Adrenal gland (tissue), 12 donors: ENCODE results near the gene EDEM1. TPM values are rescaled to one million over a fixed set of nuclear protein-coding genes. Genes with fewer than 3 reads are reported as not detected.

ENCODE experiments used
- DNase-seq, 7 donors: peaks; one replicate each; pipeline ENCODE4 v3.0.0-alpha.2; 2019 to 2020
- H3K27ac ChIP-seq, 5 donors: fragments of 200-600 bp; sonication (generic) in 4 of 5; 1 replicate in 3 of 5; 2 replicates in 2 of 5; pipeline versions ENCODE4 v1.5.1 to v1.8.0; 2016 to 2020; ENCODE audit warnings: mild to moderate bottlenecking in 1 of 5
- H3K27me3 ChIP-seq: fragments of 200-600 bp; 2 replicates; pipeline ENCODE4 v1.8.0; 2021
- H3K36me3 ChIP-seq, 2 donors: fragments of 200-600 bp; replicated peaks in 1 of 2; 1 replicate in 1 of 2; 2 replicates in 1 of 2; pipeline versions ENCODE4 v1.5.1 to v1.8.0; 2018 to 2022
- H3K4me1 ChIP-seq, 2 donors: fragments of 200-600 bp; replicated peaks in 1 of 2; 1 replicate in 1 of 2; 2 replicates in 1 of 2; pipeline versions ENCODE4 v1.5.1 to v1.8.0; 2018 to 2021
- H3K4me3 ChIP-seq, 4 donors: fragments of 200-600 bp; sonication (generic) in 3 of 4; one replicate each; pipeline ENCODE4 v1.5.1; 2016 to 2018
- H3K9me3 ChIP-seq, 3 donors: fragments of 200-600 bp; sonication (generic) in 1 of 3; replicated peaks in 1 of 3; 1 replicate in 2 of 3; 2 replicates in 1 of 3; pipeline versions ENCODE4 v1.5.1 to v1.8.0; 2016 to 2021
- POLR2A ChIP-seq, 2 donors: fragments of 450-650 bp; IDR thresholded peaks; one replicate each; pipeline ENCODE4 v1.6.1; 2017; ENCODE audit warnings: antibody characterized with exemption in 2 of 2, mild to moderate bottlenecking in 2 of 2, moderate library complexity in 1 of 2
- WGBS, 4 donors: extraction: QIAGEN DNeasy Blood & Tissue Kit in 2 of 4; methylation state at CpG; one replicate each; pipeline versions ENCODE4 v1.1.5 to v1.1.7; 2013 to 2017; 5-methylcytosine and 5-hydroxymethylcytosine counted together
- intact Hi-C, 2 donors: fragments of 100-400 bp; cut with DNase I; formaldehyde crosslinking; loops; one replicate each; pipeline versions ENCODE4 v1.14.1 to v1.15.0; 2022 to 2023
- microRNA-seq, 3 donors: library from miRNA; unstranded; fragments of <30 nt; microRNA quantifications; one replicate each; pipeline ENCODE4, GENCODE V29; 2017 to 2020
- polyA plus RNA-seq, 3 donors: library from polyadenylated mRNA; stranded (reverse); fragments of 200-250 nt in 2 of 3; fragments of 350-450 nt in 1 of 3; fragmentation: Illumina TruSeq in 1 of 3; extraction: RNeasy Lipid Tissue Mini Kit (QIAGEN cat#74804) in 1 of 3; gene quantifications; one replicate each; pipeline ENCODE4 v1.2.3, GENCODE V29; 2013 to 2014
- small RNA-seq, 2 donors: library from RNA; depleted of rRNA; stranded (forward); fragments of <200 nt; gene quantifications; one replicate each; pipeline ENCODE3, GENCODE V24; 2016
- total RNA-seq, 9 donors: library from RNA; depleted of rRNA in 4 of 9; stranded (reverse); fragments of >200 nt in 4 of 9; fragments of 120-200 nt in 1 of 9; fragmentation: NEBNext Ultra II Directional in 1 of 9; extraction: Animal tissue kit (Norgen Biotek cat#: 25700) in 1 of 9; gene quantifications; one replicate each; pipeline versions ENCODE4 v1.1.0 to v1.2.4, GENCODE V29; 2013 to 2023
- TF ChIP-seq, protein P1 (sequence below), 6 experiments: fragments of 450-650 bp in 4 of 6; fragments of 200-600 bp in 2 of 6; sonication (generic) in 1 of 6; IDR thresholded peaks; 1 replicate in 5 of 6; 2 replicates in 1 of 6; pipeline versions ENCODE4 v1.5.1 to v1.8.0; 2016 to 2021; ENCODE audit warnings: antibody characterized with exemption in 6 of 6, mild to moderate bottlenecking in 2 of 6, moderate library complexity in 1 of 6
- donor health status: healthy with polysubstance abuse.
- donor health status: Bipolar disorder and iron deficiency.
- donor health status: DM: yes; HTN: yes; CAD: no.
- donor health status: DM: no; HTN: no; CAD: no.
- donor health status: DM: no; HTN: no; CAD: no.
- donor health status: DM: yes; HTN: yes; CAD: no.

EDEM1 gene
- total and polyA plus RNA-seq, 12 donors = 3.1 to 63.6 (median 31.2) TPM

DNA sequence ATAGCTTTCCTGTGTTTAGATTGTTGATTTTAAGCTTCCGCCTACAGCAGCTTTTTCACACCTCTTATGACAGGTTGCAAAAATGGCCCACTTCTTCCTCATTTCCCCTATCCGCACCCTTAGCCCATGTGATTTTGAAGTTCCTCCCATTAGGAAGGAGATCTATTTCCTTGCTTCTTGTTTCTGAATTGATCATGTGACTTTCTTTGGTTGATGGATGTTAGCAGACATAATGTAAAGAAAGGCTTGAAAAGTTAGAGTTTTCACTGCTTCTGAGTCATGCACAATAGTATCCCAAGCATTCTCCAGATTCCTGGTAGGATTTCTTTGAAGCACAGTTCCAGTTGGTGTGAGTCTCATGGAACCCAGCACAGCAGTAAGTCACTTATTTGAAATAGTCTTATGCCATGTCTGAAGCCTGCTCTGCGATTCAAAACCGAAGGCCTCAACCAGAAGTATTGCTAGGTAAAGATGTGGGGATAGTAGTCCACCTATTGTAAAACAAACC, 76.6 kb downstream of the EDEM1 start:
- WGBS, 4 donors = 86 to 93% (median 90%) methylated on average over 4 of the region's 4 CpGs
- Histone ChIP-seq H3K4me1 (no peaks in the 10 kb centered on the region), H3K27ac (no peak overlapping the region), H3K4me3 (no peak overlapping the region), H3K9me3 (no peaks in the 10 kb centered on the region), H3K27me3 (no peaks in the 10 kb centered on the region), H3K36me3 (no peaks in the 10 kb centered on the region)
- intact Hi-C loops = no loop called here
- TF ChIP-seq POLR2A (IDR thresholded peaks at IDR 0.05) = no peak
- TF ChIP-seq, protein P1, sequence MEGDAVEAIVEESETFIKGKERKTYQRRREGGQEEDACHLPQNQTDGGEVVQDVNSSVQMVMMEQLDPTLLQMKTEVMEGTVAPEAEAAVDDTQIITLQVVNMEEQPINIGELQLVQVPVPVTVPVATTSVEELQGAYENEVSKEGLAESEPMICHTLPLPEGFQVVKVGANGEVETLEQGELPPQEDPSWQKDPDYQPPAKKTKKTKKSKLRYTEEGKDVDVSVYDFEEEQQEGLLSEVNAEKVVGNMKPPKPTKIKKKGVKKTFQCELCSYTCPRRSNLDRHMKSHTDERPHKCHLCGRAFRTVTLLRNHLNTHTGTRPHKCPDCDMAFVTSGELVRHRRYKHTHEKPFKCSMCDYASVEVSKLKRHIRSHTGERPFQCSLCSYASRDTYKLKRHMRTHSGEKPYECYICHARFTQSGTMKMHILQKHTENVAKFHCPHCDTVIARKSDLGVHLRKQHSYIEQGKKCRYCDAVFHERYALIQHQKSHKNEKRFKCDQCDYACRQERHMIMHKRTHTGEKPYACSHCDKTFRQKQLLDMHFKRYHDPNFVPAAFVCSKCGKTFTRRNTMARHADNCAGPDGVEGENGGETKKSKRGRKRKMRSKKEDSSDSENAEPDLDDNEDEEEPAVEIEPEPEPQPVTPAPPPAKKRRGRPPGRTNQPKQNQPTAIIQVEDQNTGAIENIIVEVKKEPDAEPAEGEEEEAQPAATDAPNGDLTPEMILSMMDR (IDR thresholded peaks at IDR 0.05) = no peak
- no peak for DNase-seq

DNA sequence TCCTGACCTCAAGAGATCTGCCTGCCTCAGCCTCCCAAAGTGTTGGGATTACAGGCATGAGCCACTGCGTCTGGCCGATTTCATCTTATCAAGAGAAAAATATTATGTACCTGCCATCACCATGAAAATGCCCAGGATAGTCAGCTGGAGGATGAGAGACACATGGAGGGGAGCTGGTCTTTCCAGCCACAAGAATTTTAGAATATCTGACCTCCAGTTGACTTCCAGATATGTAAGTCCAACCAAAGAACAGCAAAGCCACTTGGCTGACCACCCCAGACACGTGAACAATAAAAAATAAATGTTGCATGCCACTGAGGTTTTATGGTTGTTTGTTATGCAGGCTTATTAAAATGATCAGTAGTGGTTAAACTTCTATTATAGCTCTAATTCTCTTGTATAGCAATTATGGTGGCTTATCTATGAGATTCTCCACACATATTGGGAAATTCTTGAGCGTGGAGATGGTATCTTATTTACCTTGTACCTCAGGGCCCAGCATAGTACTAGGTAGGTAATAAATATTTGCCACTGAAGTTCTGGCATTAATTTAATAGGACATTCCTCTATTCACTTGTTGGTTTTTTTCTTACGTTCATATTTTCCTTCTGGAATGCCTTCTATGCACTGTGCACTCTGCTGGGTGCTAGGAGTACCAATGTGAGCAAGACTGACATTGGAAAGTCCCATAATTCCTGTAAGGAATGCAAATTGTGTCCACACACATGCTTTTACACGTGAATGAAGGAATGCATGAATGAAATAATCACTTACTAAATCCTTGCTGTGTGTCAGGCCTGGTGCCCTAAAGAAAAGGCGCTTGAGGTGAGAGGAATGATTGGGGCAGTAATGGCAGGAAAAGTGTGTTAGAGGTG, 77.6 kb downstream of the EDEM1 start:
- Histone ChIP-seq H3K4me3 (no peak overlapping the region), H3K27me3 (no peaks in the 10 kb centered on the region), H3K9me3 (no peaks in the 10 kb centered on the region), H3K4me1 (no peaks in the 10 kb centered on the region), H3K27ac (no peak overlapping the region), H3K36me3 (no peaks in the 10 kb centered on the region)
- TF ChIP-seq, protein P1 (IDR thresholded peaks at IDR 0.05) = no peak
- TF ChIP-seq POLR2A (IDR thresholded peaks at IDR 0.05) = no peak
- DNase-seq = no peak
- intact Hi-C loops = no loop called here
- 61 to 75% (median 69%) methylated on average over 7 of the region's 7 CpGs for WGBS, 4 donors

DNA sequence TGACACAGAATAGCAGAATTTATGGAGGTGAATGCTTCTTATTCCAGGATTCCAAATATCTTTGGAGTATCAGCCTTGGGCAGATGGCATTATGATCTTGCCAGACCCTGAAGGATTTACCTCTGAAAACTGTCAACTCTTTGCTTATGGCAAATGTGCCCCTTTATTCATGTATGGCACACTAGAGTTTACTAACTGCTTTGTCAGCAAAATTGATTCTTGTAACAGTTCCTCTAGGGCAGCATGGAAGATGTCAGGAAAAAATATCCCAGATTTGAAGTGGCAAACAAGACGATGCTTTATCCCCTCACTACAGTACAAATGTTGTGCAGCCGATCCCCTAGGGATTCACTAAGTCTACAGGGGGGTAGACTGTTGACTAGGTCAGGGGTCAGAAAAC, 79.7 kb downstream of the EDEM1 start:
- Histone ChIP-seq H3K27me3 (no peaks in the 10 kb centered on the region), H3K9me3 (no peaks in the 10 kb centered on the region), H3K27ac (no peak overlapping the region), H3K4me1 (no peaks in the 10 kb centered on the region), H3K36me3 (no peaks in the 10 kb centered on the region), H3K4me3 (no peak overlapping the region)
- 53 to 68% (median 60%) methylated on average over 2 of the region's 2 CpGs for WGBS, 4 donors
- DNase-seq = no peak
- TF ChIP-seq, protein P1 (IDR thresholded peaks at IDR 0.05) = no peak
- intact Hi-C loops = no loop called here

DNA sequence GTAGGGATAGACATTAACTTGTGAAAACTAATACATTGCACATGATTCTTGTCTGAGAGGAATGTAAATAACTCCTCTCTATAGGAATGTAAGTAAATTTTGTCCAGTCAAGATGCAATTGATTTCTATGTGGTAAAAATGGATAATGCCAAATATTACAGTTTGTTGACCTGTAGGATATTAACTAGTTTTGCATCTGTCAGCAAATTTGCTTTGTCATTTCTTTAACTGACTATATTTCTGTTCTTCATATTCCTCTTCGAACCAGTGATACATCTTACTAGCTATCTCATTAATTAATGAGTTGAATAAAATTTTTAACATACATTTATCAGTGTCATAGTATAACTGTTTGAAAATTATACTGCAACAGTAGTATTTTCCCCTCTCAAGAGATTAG, 80.4 kb downstream of the EDEM1 start:
- H3K9me3 ChIP-seq = no peaks in the 10 kb centered on the region
- no peak for DNase-seq
- no peaks in the 10 kb centered on the region for H3K27me3 ChIP-seq
- H3K36me3 ChIP-seq = no peaks in the 10 kb centered on the region
- intact Hi-C loops = no loop called here
- TF ChIP-seq, protein P1 (IDR thresholded peaks at IDR 0.05) = no peak
- no peak for TF ChIP-seq POLR2A (IDR thresholded peaks at IDR 0.05)
- WGBS, 4 donors = 68 to 78% (median 72%) methylated on average over 1 of the region's 1 CpG
- no peak overlapping the region for H3K4me3 ChIP-seq
- no peak overlapping the region for H3K27ac ChIP-seq
- no peaks in the 10 kb centered on the region for H3K4me1 ChIP-seq

Small RNA genes lying within 50 kb of the gene (microRNA-seq; reads per million reads assigned to microRNA genes)
- 0 reads per million in 3 donors for gene MIR4790

Small RNA genes lying within 50 kb of the gene (small RNA-seq; reads per million reads assigned to genes)
- gene MIR4790 = 0 reads per million in 2 donors
- gene RN7SL553P = 0 reads per million in 2 donors

Other genes starting within 250 kb of the EDEM1 start
- 100 to 1,000 TPM in 4 of 9 donors, 10 to 100 TPM in 4, 1 to 10 TPM in 1; 3.4 to 224 (median 85.1) TPM for gene BHLHE40, start 208.3 kb upstream of the EDEM1 start, total RNA-seq
- 10 to 100 TPM; 19.1 to 50.2 (median 49.8) TPM for gene BHLHE40, start 208.3 kb upstream of the EDEM1 start, polyA plus RNA-seq
- gene ARL8B, start 65.4 kb upstream of the EDEM1 start, total RNA-seq = 10 to 100 TPM; 30.4 to 78.0 (median 52.9) TPM
- gene ARL8B, start 65.4 kb upstream of the EDEM1 start, polyA plus RNA-seq = 100 to 1,000 TPM in 1 of 3 donors, 10 to 100 TPM in 2; 27.8 to 131 (median 36.5) TPM